GM18498 (cell line): ENCODE data around the gene SLC66A2.

ENCODE experiments used
- ATAC-seq: cut with Tn5 transposase; IDR thresholded peaks from one replicate; pipeline ENCODE4 v1.9.1; 2021; ENCODE audit warnings: mild to moderate bottlenecking, moderate library complexity; ENCODE audit not compliant: unreplicated experiment

SLC66A2 gene

GRCh38 chr18:79938196-79938595 lies 13.3 kb downstream of the SLC66A2 start:
- ATAC-seq: no peak

- no peak for ATAC-seq
Measured at GRCh38 chr18:79937103-79937860, 14.2 kb downstream of the SLC66A2 start.

GRCh38 chr18:79936641-79937040 lies 14.8 kb downstream of the SLC66A2 start:
- no peak for ATAC-seq

- no peak for ATAC-seq
Measured at GRCh38 chr18:79935925-79936324, 15.5 kb downstream of the SLC66A2 start.

- no peak for ATAC-seq
Measured at GRCh38 chr18:79935499-79935898, 16.0 kb downstream of the SLC66A2 start.

GRCh38 chr18:79935098-79935480 lies 16.4 kb downstream of the SLC66A2 start:
- no peak for ATAC-seq

- no peak for ATAC-seq
Measured at GRCh38 chr18:79934311-79935097, 16.9 kb downstream of the SLC66A2 start.

GRCh38 chr18:79933765-79934164 lies 17.7 kb downstream of the SLC66A2 start:
- no peak for ATAC-seq

- ATAC-seq: no peak
Measured at GRCh38 chr18:79932907-79933306, 18.5 kb downstream of the SLC66A2 start.

GRCh38 chr18:79931475-79931874 lies 20.0 kb downstream of the SLC66A2 start:
- no peak for ATAC-seq

- ATAC-seq: no peak
Measured at GRCh38 chr18:79930020-79930642, 21.3 kb downstream of the SLC66A2 start.

- ATAC-seq: no peak
Measured at GRCh38 chr18:79928563-79928960, 22.9 kb downstream of the SLC66A2 start.

- ATAC-seq: no peak
Measured at GRCh38 chr18:79927607-79928562, 23.6 kb downstream of the SLC66A2 start.

- no peak for ATAC-seq
Measured at GRCh38 chr18:79926715-79927606, 24.5 kb downstream of the SLC66A2 start.

GRCh38 chr18:79926306-79926705 lies 25.1 kb downstream of the SLC66A2 start:
- ATAC-seq: no peak

- no peak for ATAC-seq
Measured at GRCh38 chr18:79924814-79925731, 26.4 kb downstream of the SLC66A2 start.

GRCh38 chr18:79923896-79924585 lies 27.4 kb downstream of the SLC66A2 start:
- no peak for ATAC-seq

- ATAC-seq: no peak
Measured at GRCh38 chr18:79922971-79923411, 28.5 kb downstream of the SLC66A2 start.
